Body of pancreas (tissue), 4 donors: Measurements from ENCODE around the gene TBCK.

Experiments
- CTCF ChIP-seq, 7 experiments: fragments of 450-650 bp in 4 of 7; fragments of 200-600 bp in 3 of 7; sonication (generic) in 3 of 7; IDR thresholded peaks; one replicate each; pipeline ENCODE4 v1.5.1; 2016 to 2019; ENCODE audit warnings: antibody characterized with exemption in 7 of 7
- POLR2A ChIP-seq, 3 donors: fragments of 450-650 bp; IDR thresholded peaks; one replicate each; pipeline ENCODE4 v1.6.1; 2016; ENCODE audit warnings: antibody characterized with exemption in 3 of 3, mild to moderate bottlenecking in 2 of 3

GRCh38 chr4:106192131-106192530, 123.9 kb downstream of the TBCK start:
- TF ChIP-seq CTCF (IDR thresholded peaks at IDR 0.05) (no peak), POLR2A (IDR thresholded peaks at IDR 0.05) (no peak)
